SKM-1 (cell line): Measurements from ENCODE around the gene UBE2D4.

Experiments
- DNase-seq: peaks from one replicate; lab custom pipeline; 2025; ENCODE audit not compliant: unreplicated experiment; lab: John Stamatoyannopoulos, UW

Gene UBE2D4

DNA sequence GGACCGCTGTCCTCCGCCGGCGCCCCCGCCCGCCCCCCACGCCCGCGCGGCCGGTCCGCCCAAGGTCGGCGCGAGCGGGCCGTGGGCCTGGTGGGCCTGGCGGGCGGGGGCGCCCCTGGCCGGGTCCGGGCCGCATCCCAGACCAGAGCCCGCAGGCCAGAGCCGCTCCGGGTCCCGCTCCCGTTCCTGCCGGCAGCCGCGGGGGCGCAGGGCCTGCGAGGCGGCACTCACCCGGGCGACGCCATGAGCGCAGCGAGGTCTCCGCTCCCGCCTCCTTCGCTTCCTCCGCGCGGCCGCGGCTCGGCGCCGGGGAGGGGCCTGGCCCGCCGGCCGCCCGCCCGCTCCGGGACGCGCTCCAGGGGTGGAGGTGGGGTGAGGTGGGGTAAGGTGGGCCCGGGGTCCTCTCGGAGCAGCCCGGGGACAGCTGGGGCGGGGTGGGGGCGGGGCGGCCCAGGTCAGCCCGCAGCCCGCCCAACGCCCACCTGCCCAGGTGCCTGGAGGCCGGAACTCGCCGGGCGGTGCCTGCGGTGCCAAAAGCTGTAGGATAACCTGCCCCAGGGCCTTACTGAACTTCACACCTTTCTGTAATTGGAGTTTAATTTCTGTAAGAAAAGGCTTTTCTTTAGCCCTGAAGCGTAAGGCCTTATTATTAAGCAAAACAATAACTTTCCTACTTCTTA lies 19.8 kb upstream of the UBE2D4 start, which contains the start of gene URGCP:
Gene URGCP (minus strand): TSS at position 266 of the 680 bp plus-strand sequence. CDS start 21 bp downstream, at position 245.
- no peak for DNase-seq

DNA sequence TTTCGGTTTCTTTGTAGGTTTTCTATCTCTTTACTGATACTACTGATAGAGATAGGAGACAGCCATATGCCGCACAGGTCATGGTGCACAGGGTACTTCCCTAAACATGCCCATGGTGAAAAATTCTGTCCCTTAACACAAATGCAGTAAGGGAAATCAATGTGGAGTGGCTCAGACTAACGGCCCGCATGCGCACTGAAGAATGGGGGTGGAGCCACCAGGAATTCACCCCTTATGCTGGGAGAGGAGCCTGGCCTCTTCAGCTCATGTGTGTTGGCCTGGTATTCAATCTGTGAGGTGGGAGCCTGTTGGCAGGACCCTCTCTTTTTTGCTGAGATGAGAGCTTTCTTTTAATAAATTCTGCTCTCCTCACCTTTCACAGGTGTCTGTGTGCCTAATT lies 11.4 kb upstream of the UBE2D4 start:
- no peak for DNase-seq

DNA sequence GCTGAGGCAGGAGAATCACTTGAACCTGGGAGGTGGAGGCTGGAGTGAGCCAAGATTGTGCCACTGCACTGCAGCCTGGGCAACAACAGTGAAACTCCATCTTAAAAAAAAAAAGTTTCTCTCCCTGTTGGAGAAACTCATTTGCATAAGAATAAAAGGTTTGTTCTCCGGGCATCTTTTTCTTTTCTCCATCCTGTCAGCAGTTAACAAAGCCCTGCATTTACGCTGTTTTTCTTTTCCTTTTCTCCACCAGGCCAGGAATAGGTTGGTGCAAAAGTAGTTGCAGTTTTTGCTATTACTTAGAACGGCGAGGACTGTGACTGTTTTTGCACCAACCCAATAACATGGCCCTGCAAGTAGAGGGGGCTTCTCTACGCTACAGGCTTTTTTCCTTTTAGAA lies 10.3 kb upstream of the UBE2D4 start:
- no peak for DNase-seq

DNA sequence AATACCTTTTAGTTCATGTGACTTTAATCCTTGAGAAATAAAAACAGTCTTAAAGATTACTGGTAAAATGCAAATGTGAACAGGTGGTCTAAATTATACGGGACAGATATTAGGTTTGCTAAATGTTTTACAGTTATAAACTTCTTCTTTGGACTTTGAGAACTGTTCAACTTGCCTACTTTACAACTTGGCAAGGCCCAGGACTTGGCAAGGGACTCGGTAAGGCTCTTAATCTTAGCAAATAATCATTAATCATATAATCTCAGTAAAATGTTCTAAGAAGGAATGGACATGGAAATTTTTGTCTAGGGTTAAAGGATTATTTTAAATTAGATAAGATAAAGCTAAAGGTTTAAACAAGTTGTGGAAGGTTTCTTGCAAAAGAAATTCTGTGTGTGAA lies 4.8 kb upstream of the UBE2D4 start:
- DNase-seq, result no peak

GRCh38 chr7:43922726-43923125 lies 3.5 kb upstream of the UBE2D4 start:
- DNase-seq, result no peak

- no peak for DNase-seq
Measured at GRCh38 chr7:43926798-43927123, 525 bp downstream of the UBE2D4 start.

GRCh38 chr7:43927810-43928209 lies 1.6 kb downstream of the UBE2D4 start:
- DNase-seq, result no peak

- no peak for DNase-seq
Measured at GRCh38 chr7:43929529-43930457, 3.6 kb downstream of the UBE2D4 start.

GRCh38 chr7:43931346-43931745 lies 5.1 kb downstream of the UBE2D4 start:
- DNase-seq, result no peak

DNA sequence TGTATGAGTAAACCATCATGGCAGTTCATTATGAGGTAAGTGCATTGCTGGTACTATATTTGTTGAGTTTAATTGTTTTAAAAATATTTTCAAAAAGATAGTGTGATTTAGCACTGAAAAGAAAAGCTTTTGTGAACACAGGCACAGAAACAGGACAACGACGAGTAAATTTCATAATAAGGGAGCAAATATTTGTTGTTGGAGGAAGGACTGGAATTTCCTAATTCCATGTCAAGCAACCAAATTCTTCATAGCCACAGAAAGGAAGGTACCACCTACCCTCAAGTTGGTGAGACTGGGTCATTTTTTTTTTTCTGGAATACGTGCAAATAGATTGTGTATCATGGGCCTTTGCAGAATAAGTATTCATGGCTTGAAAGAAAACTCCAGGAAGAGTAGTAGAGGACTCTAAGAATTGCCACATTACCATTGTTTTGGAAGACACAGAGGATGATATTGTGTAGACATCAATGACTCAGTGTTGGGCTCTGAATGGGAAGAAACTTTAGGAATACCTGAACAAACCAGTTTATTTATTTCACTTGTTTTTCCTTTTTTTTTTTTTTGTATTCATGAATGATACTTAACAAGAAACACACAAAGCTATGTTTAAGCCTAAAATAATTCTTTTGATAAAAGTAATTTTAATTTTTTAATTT lies 7.8 kb downstream of the UBE2D4 start:
- no peak for DNase-seq

GRCh38 chr7:43937444-43937843 lies 11.2 kb downstream of the UBE2D4 start:
- DNase-seq, result no peak

GRCh38 chr7:43938892-43939482 lies 12.8 kb downstream of the UBE2D4 start:
- no peak for DNase-seq

DNA sequence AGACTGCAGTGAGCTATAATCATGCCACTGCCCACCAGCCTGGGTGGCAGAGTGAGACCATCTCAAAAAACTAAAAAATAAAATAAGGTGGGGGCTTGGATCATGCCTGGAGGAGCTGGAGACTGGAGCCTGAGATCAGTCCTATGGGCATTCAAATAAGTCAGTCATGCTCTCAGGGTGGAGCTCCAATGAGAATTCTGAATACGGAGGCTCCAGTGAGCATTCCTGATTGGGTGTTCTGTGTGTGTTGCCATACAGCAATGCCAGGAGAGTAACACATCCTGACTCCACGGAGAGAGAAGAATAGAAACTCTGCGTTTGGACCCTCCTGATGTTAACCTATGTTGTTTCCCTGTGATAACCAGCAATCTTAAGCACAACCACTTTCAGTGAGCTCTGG lies 16.0 kb downstream of the UBE2D4 start:
- DNase-seq, result no peak

- no peak for DNase-seq
Measured at GRCh38 chr7:43942997-43943396, 16.8 kb downstream of the UBE2D4 start.

GRCh38 chr7:43943417-43944187 lies 17.4 kb downstream of the UBE2D4 start:
- DNase-seq, result no peak

DNA sequence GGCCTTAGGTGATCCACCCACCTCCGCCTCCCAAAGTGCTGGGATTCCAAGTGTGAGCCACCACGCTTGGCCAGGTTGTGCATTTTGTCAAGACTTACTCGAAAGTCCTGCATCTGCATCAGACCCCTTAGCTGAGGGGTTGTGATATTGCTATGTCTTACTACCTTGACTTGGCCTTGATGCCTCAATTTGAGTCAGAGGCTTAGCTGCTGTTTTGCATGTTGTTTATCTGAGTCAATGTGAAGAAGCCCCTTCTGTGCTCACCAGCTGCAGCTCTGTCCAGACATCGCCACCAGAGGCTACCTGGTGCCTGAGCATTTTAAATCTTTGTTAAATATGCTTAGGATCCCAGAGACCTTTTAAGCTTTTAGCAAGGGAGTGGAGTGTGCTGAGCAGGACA lies 18.1 kb downstream of the UBE2D4 start:
- no peak for DNase-seq

GRCh38 chr7:43952028-43952427 lies 25.8 kb downstream of the UBE2D4 start:
- DNase-seq, result no peak

DNA sequence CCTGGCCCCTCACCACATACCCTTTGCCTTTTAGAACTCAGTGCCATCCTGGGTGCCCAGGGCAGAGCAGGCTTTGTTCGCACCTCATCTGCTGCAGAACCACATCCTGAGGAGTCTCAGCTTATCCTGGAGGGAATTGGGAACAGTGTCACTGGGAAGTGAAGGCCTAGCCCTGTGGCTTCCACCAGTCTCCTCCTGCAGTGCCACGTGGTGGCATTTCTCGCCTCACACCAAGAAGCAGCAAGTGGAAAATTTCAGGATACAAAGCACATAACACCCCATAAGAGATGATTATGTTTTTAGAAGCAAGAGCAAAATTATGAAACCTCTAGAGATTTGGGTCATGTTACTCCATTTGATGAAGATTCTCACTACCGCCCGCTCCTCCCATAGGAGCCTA lies 26.8 kb downstream of the UBE2D4 start:
- no peak for DNase-seq

DNA sequence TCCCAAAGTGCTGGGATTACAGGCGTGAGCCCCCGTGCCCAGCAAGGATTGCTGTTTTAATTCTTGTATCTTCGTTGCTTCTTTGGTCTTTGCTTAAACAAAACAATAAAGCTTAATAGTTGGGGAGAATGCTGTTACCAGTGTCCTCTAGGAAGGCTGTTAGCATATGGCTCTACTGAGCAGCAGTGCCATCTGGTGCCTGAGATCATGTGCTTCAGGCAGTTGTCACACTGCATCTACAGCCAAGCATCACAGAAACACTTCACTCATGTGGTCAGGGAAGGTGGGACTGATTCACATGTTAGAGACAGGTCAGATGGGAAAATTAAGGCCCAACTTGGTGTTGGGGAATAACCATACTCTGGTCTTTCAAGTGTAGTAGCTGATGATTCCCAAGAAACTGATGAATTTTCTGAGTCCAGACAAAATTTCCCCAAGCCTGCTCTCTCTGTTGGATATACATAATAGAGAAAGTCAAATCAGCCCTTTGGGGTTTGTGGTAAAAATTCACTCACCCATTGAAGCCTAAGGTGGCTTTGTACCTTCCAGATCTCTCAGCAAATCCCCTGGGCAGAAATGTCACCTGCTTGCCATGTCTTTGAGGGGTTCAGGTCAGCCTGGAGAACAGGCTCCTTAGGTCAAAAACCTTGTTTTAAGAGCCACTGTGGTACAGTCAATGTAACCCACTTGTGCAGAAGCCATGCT lies 28.4 kb downstream of the UBE2D4 start:
- no peak for DNase-seq

- DNase-seq, result no peak
Measured at GRCh38 chr7:43956027-43956426, 29.8 kb downstream of the UBE2D4 start.
